ENCODE measurements around the gene KAT14.
"Not testable (repeated sequence)": the region's sequence is repeated elsewhere in the genome, so short reads cannot be mapped to it uniquely, and the experiment has no call there.

KAT14 gene

GRCh38 chr20:18093388-18093787, 44.3 kb upstream of the KAT14 start:
- H3K4me3 ChIP-seq (ENCODE audit: low read depth, low read length): no peak overlapping the region
- no peak for DNase-seq (ENCODE audit: low read depth, low spot score)
- TF ChIP-seq, protein P1, sequence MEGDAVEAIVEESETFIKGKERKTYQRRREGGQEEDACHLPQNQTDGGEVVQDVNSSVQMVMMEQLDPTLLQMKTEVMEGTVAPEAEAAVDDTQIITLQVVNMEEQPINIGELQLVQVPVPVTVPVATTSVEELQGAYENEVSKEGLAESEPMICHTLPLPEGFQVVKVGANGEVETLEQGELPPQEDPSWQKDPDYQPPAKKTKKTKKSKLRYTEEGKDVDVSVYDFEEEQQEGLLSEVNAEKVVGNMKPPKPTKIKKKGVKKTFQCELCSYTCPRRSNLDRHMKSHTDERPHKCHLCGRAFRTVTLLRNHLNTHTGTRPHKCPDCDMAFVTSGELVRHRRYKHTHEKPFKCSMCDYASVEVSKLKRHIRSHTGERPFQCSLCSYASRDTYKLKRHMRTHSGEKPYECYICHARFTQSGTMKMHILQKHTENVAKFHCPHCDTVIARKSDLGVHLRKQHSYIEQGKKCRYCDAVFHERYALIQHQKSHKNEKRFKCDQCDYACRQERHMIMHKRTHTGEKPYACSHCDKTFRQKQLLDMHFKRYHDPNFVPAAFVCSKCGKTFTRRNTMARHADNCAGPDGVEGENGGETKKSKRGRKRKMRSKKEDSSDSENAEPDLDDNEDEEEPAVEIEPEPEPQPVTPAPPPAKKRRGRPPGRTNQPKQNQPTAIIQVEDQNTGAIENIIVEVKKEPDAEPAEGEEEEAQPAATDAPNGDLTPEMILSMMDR (IDR thresholded peaks at IDR 0.05; ENCODE audit: insufficient read depth, low read length, missing control alignments): no peak
- CTCF ChIA-PET: no interaction called here
- POLR2A ChIA-PET: no interaction called here

DNA sequence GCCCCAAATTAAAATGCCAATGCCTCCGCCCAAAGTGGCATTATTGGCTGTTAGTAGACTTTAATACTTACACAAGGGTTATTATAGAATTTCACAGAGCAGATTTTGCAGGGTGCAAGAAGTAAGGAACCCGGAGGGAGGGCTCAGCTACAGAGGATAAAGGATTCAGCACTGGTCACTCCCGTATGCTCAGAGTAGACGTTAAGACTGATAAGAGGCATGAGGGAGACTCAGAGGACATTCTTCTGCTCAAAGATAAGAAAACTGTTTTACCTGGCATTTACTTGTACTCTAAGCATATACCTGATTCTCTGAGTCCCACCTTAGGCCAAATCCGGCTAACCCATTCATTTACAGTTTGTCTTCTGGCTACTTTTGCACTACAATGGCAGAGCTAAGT, 43.5 kb upstream of the KAT14 start:
- POLR2A ChIA-PET: no interaction called here

DNA sequence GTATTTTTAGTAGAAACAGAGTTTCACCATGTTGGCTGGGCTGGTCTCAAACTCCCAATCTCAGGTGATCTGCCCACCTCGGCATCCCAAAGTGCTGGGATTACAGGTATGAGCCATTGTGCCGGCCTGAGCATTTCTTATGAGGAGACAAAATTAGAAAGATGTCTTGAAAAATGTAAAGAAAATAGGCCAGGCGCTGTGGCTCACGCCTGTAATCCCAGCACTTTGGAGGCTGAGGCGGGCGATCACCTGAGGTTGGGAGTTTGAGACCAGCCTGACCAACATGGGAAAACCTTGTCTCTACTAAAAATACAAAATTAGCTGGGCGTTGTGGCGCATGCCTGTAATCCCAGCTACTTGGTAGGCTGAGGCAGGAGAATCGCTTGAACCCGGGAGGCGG, 37.1 kb upstream of the KAT14 start:
- DNase-seq (ENCODE audit: low read depth, low spot score); CTCF ChIA-PET; POLR2A ChIA-PET: not testable (repeated sequence)

More for the DNA sequence above, 43.5 kb upstream of the KAT14 start:
- H3K4me3 ChIP-seq (ENCODE audit: low read depth, low read length): no peak overlapping the region
- no peak for DNase-seq (ENCODE audit: low read depth, low spot score)
- TF ChIP-seq, protein P1 (IDR thresholded peaks at IDR 0.05; ENCODE audit: insufficient read depth, low read length, missing control alignments): no peak
- CTCF ChIA-PET: no interaction called here

GRCh38 chr20:18101125-18101810, 36.4 kb upstream of the KAT14 start:
- H3K4me3 ChIP-seq (ENCODE audit: low read depth, low read length): no peak overlapping the region
- DNase-seq (ENCODE audit: low read depth, low spot score): no peak
- TF ChIP-seq, protein P1 (IDR thresholded peaks at IDR 0.05; ENCODE audit: insufficient read depth, low read length, missing control alignments): no peak
- POLR2A ChIA-PET: no interaction called here
- CTCF ChIA-PET: no interaction called here

More for the DNA sequence above, 37.1 kb upstream of the KAT14 start:
- H3K4me3 ChIP-seq (ENCODE audit: low read depth, low read length): not testable (repeated sequence)

GRCh38 chr20:18103497-18103896, 34.2 kb upstream of the KAT14 start:
- H3K4me3 ChIP-seq (ENCODE audit: low read depth, low read length): no peak overlapping the region
- POLR2A ChIA-PET: no interaction called here
- TF ChIP-seq, protein P1 (IDR thresholded peaks at IDR 0.05; ENCODE audit: insufficient read depth, low read length, missing control alignments): no peak
- CTCF ChIA-PET: no interaction called here
- no peak for DNase-seq (ENCODE audit: low read depth, low spot score)

DNA sequence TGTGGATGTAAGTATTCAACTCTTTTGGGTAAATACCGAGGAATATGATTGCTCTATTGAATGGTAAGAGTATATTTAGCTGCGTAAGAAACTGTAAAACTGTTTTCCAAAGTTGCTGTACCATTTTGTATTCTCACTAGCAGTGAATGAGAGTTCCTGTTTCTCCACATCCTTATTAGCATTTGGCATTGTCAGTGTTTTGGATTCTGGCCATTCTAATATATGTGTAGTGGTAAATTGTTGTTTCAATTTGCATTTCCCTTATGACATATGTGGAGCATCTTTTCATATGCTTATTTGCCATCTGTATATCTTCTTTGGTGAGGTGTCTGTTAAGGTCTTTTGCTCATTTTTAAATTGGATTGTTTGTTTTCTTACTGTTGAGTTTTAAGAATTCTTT, 29.3 kb upstream of the KAT14 start:
- TF ChIP-seq, protein P1 (IDR thresholded peaks at IDR 0.05; ENCODE audit: insufficient read depth, low read length, missing control alignments): no peak
- POLR2A ChIA-PET: no interaction called here
- CTCF ChIA-PET: no interaction called here

GRCh38 chr20:18128574-18128973, 9.1 kb upstream of the KAT14 start:
- POLR2A ChIA-PET; H3K4me3 ChIP-seq (ENCODE audit: low read depth, low read length); CTCF ChIA-PET; DNase-seq (ENCODE audit: low read depth, low spot score): not testable (repeated sequence)

More for the DNA sequence above, 29.3 kb upstream of the KAT14 start:
- no peak for DNase-seq (ENCODE audit: low read depth, low spot score)
- H3K4me3 ChIP-seq (ENCODE audit: low read depth, low read length): no peak overlapping the region
